Mesothelial cell of epicardium (in vitro differentiated cells): ENCODE data around the gene NIP7. TPM values are rescaled to one million over a fixed set of nuclear protein-coding genes. Genes with fewer than 3 reads are reported as not detected.

Source experiments
- DNase-seq, 2 experiments: peaks; one replicate each; pipeline ENCODE4 v3.0.0; 2021; ENCODE audit warnings: low spot score in 2 of 2; ENCODE audit not compliant: unreplicated experiment in 2 of 2
- H3K27ac Mint-ChIP-seq: 2 replicates; pipeline ENCODE4 v1.8.0; 2021; ENCODE audit warnings: mixed read lengths
- H3K27me3 Mint-ChIP-seq: 2 replicates; pipeline ENCODE4 v1.8.0; 2021; ENCODE audit warnings: low read depth, mixed read lengths
- H3K36me3 Mint-ChIP-seq: 2 replicates; pipeline ENCODE4 v1.8.0; 2021; ENCODE audit warnings: mixed read lengths
- H3K4me1 Mint-ChIP-seq: 2 replicates; pipeline ENCODE4 v1.8.0; 2021; ENCODE audit warnings: mixed read lengths
- H3K4me3 Mint-ChIP-seq: 2 replicates; pipeline ENCODE4 v1.8.0; 2021; ENCODE audit warnings: mild to moderate bottlenecking, moderate library complexity, mixed read lengths
- H3K9me3 Mint-ChIP-seq: 2 replicates; pipeline ENCODE4 v1.8.0; 2021; ENCODE audit warnings: mixed read lengths
- total RNA-seq: library from RNA; stranded (reverse); gene quantifications from 3 replicates; pipeline ENCODE4 v1.2.1, GENCODE V29; 2021
- TF ChIP-seq, protein P1 (sequence below): fragments of 200-600 bp; sonication (generic); IDR thresholded peaks from one replicate; pipeline ENCODE4 v1.5.0; 2021; ENCODE audit warnings: antibody characterized with exemption; ENCODE audit not compliant: unreplicated experiment

NIP7 gene
- total RNA-seq, 1 donor from 2014 or later: 31.4 TPM

DNA sequence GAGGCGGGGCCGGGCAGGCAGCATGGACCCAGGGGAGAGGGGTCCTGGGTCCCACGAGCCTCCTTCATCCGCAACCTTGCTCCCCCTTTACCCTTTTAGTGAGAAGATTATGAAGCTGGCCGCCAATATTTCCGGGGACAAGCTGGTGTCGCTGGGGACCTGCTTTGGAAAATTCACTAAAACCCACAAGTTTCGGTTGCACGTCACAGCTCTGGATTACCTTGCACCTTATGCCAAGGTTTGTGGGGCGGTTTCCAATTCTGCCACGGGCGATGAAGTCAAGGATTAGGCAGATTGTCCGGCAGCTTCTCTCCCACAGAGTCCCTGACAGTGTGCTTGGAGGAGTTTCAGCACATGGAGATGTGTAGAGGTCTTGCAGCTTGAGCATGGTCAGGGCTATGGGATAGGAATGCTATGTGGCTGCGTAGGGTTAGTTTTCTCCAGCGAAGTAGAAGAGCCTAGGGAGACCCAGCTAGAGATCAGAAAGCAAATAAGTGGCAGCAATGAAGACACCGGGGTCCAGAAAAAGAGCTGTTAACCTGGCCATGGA, 598 bp downstream of the NIP7 start:
- Mint-ChIP-seq H3K36me3 (peaks cover 9% of the 10 kb centered on the region), H3K27me3 (no peaks in the 10 kb centered on the region), H3K4me1 (peaks cover 23% of the 10 kb centered on the region), H3K27ac (peak overlapping the region; percentile 98), H3K9me3 (no peaks in the 10 kb centered on the region), H3K4me3 (peak overlapping the region; percentile 97)
- TF ChIP-seq, protein P1, sequence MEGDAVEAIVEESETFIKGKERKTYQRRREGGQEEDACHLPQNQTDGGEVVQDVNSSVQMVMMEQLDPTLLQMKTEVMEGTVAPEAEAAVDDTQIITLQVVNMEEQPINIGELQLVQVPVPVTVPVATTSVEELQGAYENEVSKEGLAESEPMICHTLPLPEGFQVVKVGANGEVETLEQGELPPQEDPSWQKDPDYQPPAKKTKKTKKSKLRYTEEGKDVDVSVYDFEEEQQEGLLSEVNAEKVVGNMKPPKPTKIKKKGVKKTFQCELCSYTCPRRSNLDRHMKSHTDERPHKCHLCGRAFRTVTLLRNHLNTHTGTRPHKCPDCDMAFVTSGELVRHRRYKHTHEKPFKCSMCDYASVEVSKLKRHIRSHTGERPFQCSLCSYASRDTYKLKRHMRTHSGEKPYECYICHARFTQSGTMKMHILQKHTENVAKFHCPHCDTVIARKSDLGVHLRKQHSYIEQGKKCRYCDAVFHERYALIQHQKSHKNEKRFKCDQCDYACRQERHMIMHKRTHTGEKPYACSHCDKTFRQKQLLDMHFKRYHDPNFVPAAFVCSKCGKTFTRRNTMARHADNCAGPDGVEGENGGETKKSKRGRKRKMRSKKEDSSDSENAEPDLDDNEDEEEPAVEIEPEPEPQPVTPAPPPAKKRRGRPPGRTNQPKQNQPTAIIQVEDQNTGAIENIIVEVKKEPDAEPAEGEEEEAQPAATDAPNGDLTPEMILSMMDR: no peak
- DNase-seq: no peak

DNA sequence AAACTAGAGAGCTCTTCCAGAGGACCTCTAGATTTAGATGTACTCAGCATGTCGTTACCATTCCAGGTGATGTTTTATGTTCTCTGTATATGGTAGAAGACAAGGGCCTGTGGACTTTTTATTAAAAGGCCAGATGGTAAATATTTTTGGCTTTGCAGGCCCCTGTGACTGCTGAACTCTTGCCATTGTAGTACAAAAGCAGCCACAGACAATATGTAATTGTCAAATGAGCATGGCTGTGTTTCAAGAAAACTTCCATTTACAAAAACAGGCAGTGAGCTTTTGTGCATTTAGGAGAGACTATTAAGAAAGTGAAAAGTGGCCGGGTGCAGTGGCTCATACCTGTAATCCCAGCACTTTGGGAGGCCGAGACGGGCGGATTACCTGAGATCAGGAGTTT, 4.6 kb downstream of the NIP7 start:
- peaks cover 12% of the 10 kb centered on the region for H3K36me3 Mint-ChIP-seq
- no peaks in the 10 kb centered on the region for H3K27me3 Mint-ChIP-seq

DNA sequence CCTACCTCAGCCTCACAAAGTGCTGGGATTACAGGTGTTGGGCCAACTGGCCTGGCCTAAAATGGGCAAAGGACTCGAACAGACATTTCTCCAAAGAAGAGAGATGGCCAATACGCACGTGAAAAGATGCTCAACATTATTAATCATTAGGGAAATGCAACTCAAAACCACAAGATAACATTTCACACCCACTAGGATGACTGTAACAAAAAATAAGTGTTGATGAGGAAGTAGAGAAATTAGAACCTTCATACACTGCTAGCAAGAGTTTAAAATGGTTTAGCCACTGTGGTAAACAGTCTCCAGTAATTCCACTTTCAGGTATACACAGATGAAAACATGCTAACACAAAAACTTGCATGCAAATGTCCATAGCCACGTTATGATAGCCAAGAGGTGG, 6.4 kb downstream of the NIP7 start:
- TF ChIP-seq, protein P1: no peak
- H3K4me1 Mint-ChIP-seq: peaks cover 2% of the 10 kb centered on the region
- no peaks in the 10 kb centered on the region for H3K9me3 Mint-ChIP-seq
- DNase-seq: no peak
- no peak overlapping the region for H3K27ac Mint-ChIP-seq
- H3K27me3 Mint-ChIP-seq: no peaks in the 10 kb centered on the region
- H3K4me3 Mint-ChIP-seq: no peak overlapping the region
- peaks cover 12% of the 10 kb centered on the region for H3K36me3 Mint-ChIP-seq

More for the DNA sequence above, 4.6 kb downstream of the NIP7 start:
- peaks cover 11% of the 10 kb centered on the region for H3K4me1 Mint-ChIP-seq
- DNase-seq: no peak
- H3K27ac Mint-ChIP-seq: no peak overlapping the region
- H3K4me3 Mint-ChIP-seq: no peak overlapping the region
- TF ChIP-seq, protein P1: no peak
- H3K9me3 Mint-ChIP-seq: no peaks in the 10 kb centered on the region

DNA sequence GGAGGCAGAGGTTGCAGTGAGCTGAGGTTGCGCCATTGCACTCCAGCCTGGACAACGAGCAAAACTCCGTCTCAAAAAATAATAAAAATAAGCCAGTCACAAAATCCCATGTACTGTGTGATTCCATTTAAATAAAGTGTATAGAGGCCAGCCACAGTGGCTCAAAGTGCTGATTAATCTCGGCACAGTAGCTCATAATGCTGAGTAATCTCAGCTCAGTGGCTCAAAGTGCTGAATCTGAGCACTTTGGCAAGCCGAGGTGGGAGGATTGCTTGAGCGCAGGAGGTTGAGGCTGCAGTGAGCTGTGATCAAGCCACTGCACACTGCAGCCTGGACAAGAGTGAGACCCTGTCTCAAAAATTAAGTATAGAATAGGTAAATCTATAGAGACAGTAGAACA, 7.1 kb downstream of the NIP7 start:
- no peak for DNase-seq
- no peaks in the 10 kb centered on the region for H3K9me3 Mint-ChIP-seq
- no peaks in the 10 kb centered on the region for H3K4me1 Mint-ChIP-seq
- TF ChIP-seq, protein P1: no peak
- no peak overlapping the region for H3K4me3 Mint-ChIP-seq
- H3K27me3 Mint-ChIP-seq: no peaks in the 10 kb centered on the region
- H3K27ac Mint-ChIP-seq: no peak overlapping the region
- peaks cover 11% of the 10 kb centered on the region for H3K36me3 Mint-ChIP-seq

DNA sequence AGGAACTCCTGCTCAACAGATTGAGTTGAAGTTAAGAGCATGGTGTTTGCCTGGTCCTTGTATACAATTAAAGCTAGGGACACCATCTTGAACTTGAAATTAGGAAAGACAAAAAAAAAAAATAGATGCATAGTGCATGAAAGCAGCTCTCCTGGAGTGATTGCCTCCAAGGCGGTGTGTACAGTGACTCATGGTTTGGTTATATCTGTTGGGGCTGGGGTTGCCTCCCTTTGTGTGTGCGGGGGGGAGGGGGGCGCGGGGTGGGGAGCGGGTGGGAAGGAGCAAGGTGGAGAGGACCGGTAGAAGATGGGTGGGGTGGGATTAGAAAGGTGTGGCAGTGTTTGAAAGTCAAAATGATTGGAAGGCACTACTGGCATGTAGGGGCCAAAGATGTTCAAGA, 8.7 kb downstream of the NIP7 start:
- Mint-ChIP-seq H3K27ac (no peak overlapping the region), H3K4me1 (no peaks in the 10 kb centered on the region), H3K27me3 (no peaks in the 10 kb centered on the region), H3K4me3 (no peak overlapping the region), H3K36me3 (peaks cover 15% of the 10 kb centered on the region), H3K9me3 (no peaks in the 10 kb centered on the region)
- TF ChIP-seq, protein P1: no peak
- no peak for DNase-seq

DNA sequence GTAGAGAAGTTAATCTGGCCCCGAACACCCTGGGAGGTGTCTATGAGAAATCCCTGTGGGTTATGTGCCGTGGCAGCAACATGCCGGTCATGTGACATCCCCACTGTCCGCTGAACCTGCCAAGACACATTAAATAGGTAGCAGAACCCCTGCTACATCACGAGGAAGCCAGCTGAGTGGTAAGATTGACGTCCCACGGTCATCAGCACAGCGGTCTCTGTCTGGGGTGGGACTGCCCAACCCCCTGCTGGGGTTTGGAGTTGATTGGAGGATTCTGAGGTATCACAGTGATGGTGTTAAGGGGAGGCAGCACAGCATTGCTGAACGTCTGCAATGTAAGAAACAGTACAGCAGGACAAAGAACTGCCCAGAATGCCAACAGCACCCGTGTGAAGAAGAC, 10.0 kb downstream of the NIP7 start:
- peaks cover 16% of the 10 kb centered on the region for H3K36me3 Mint-ChIP-seq
- no peaks in the 10 kb centered on the region for H3K9me3 Mint-ChIP-seq
- DNase-seq: no peak
- no peaks in the 10 kb centered on the region for H3K27me3 Mint-ChIP-seq
- TF ChIP-seq, protein P1: no peak
- no peaks in the 10 kb centered on the region for H3K4me1 Mint-ChIP-seq
- no peak overlapping the region for H3K4me3 Mint-ChIP-seq
- H3K27ac Mint-ChIP-seq: no peak overlapping the region
